A549 (cell line): ENCODE results near the gene RUNDC3A. TPM values are rescaled to one million over a fixed set of nuclear protein-coding genes. Genes with fewer than 3 reads are reported as not detected.
"Not testable (repeated sequence)": the region's sequence is repeated elsewhere in the genome, so short reads cannot be mapped to it uniquely, and the experiment has no call there.

Source experiments
- ATAC-seq, 2 experiments: fragments of 200-7000 bp in 1 of 2; fragments of >200 bp in 1 of 2; cut with Nextera tagmentation in 1 of 2; cut with Tn5 transposase in 1 of 2; 3 replicates each; pipeline versions ENCODE4 v1.8.0 to v1.9.1; 2018 to 2020; ENCODE audit warnings: mild to moderate bottlenecking in 1 of 2, moderate library complexity in 1 of 2
- CTCF ChIA-PET: fragments of 300-600 bp; sonication (Branson Sonifier 250); formaldehyde crosslinking; extraction: SDS; loops from one replicate; lab custom pipeline; 2021; ENCODE audit warnings: antibody characterized with exemption, inconsistent platforms; lab: Yijun Ruan, JAX
- POLR2A ChIA-PET: fragments of 350-600 bp; formaldehyde crosslinking; extraction: SDS; loops from one replicate; lab custom pipeline; 2021; ENCODE audit warnings: antibody characterized with exemption, inconsistent platforms; lab: Yijun Ruan, JAX
- DNase-seq, 2 experiments: peaks; one replicate each; pipeline versions ENCODE4 v3.0.0 to v3.0.0-alpha.2; 2011 to 2016; ENCODE audit warnings: low read depth in 1 of 2, low spot score in 1 of 2
- FAIRE-seq: peaks from 2 replicates; lab custom pipeline; 2011; peaks lifted over from hg19 to GRCh38; lab: Jason Lieb, UNC
- H3K27ac ChIP-seq, 2 experiments: fragments of >200 bp; sonication (Bioruptor Twin); formaldehyde crosslinking; 3 replicates each; pipeline ENCODE4 v1.5.1; 2016 to 2017
- H3K4me1 ChIP-seq: fragments of >200 bp; sonication (Bioruptor Twin); formaldehyde crosslinking; 3 replicates; pipeline ENCODE4 v1.6.1; 2016
- H3K4me2 ChIP-seq: fragments of >200 bp; sonication (Bioruptor Twin); formaldehyde crosslinking; 3 replicates; pipeline ENCODE4 v1.6.1; 2016
- H3K4me3 ChIP-seq: fragments of >200 bp; sonication (Bioruptor Twin); formaldehyde crosslinking; 3 replicates; pipeline ENCODE4 v1.5.1; 2016
- H3K9me3 ChIP-seq: fragments of >200 bp; sonication (Bioruptor Twin); formaldehyde crosslinking; 3 replicates; pipeline ENCODE4 v1.6.1; 2016
- BHLHE40 ChIP-seq: IDR thresholded peaks from 2 replicates; pipeline ENCODE4 v1.6.1; 2012; ENCODE audit warnings: low read depth, low read length, inconsistent platforms
- CHD2 ChIP-seq: fragments of 150-350 bp; IDR thresholded peaks from 2 replicates; pipeline ENCODE4 v1.6.1; 2014; ENCODE audit warnings: low read length; ENCODE audit not compliant: partially characterized antibody
- CTCF ChIP-seq: fragments of >200 bp; sonication (Bioruptor Twin); formaldehyde crosslinking; IDR thresholded peaks from 3 replicates; pipeline ENCODE4 v1.5.1; 2016
- GATA3 ChIP-seq: IDR thresholded peaks from 2 replicates; pipeline ENCODE4 v1.6.1; 2012; ENCODE audit warnings: borderline replicate concordance
- POLR2AphosphoS2 ChIP-seq: conservative IDR thresholded peaks from 2 replicates; pipeline ENCODE4 v1.6.1; 2012; ENCODE audit warnings: low read length, improper control_type of control experiment, inconsistent platforms
- RAD21 ChIP-seq, 2 experiments: fragments of >200 bp in 1 of 2; sonication (Bioruptor Twin) in 1 of 2; formaldehyde crosslinking in 1 of 2; IDR thresholded peaks in 1 of 2; conservative IDR thresholded peaks in 1 of 2; 2 replicates in 1 of 2; 3 replicates in 1 of 2; pipeline ENCODE4 v1.6.1; 2012 to 2018; ENCODE audit warnings: inconsistent platforms in 1 of 2
- REST ChIP-seq: fragments of 200-600 bp; sonication (generic); IDR thresholded peaks from 2 replicates; pipeline ENCODE4 v1.6.1; 2016; ENCODE audit warnings: antibody characterized with exemption, mild to moderate bottlenecking, moderate library complexity
- SMC3 ChIP-seq: fragments of >200 bp; sonication (Bioruptor Twin); formaldehyde crosslinking; IDR thresholded peaks from 3 replicates; pipeline ENCODE4 v1.6.1; 2018; ENCODE audit warnings: inconsistent platforms
- SREBF2 ChIP-seq: fragments of 450-650 bp; IDR thresholded peaks from 2 replicates; pipeline ENCODE4 v1.6.1; 2014; ENCODE audit warnings: mild to moderate bottlenecking, moderate library complexity
- ZFP36 ChIP-seq: fragments of 450-650 bp; IDR thresholded peaks from 2 replicates; pipeline ENCODE4 v1.6.1; 2014; ENCODE audit warnings: borderline replicate concordance; ENCODE audit not compliant: partially characterized antibody
- WGBS: methylation state at CpG from one replicate; pipeline ENCODE4 v1.1.6; 2017; ENCODE audit errors: missing lambda C conversion rate; 5-methylcytosine and 5-hydroxymethylcytosine counted together
- polyA plus RNA-seq, 4 experiments: library from polyadenylated mRNA; depleted of rRNA in 3 of 4; stranded (reverse); fragments of >200 nt; fragmentation: RNase III in 1 of 4; extraction: RNeasy Plus Mini Kit Qiagen cat#74134 plus additional on column Dnase treatment in 1 of 4; gene quantifications; 2 replicates in 3 of 4; 3 replicates in 1 of 4; pipeline ENCODE4 v1.2.3, GENCODE V29; 2011 to 2017

RUNDC3A gene
- polyA plus RNA-seq, 2 of the 4 experiments (the other 2 are of a cell fraction) = 0.45 to 0.48 TPM

- peak; percentile 45 to 59 for ATAC-seq
- ChIA-PET POLR2A (interaction anchor here (0.5 to 1.9 kb wide), 12 partner anchors 9 to 275 kb away, joined by 3 to 20 read pairs (median 4); partner anchors contain the start of genes ATXN7L3 and RUNDC3A), CTCF (interaction anchor here (0.6 to 17.9 kb wide), 25 partner anchors 12 to 250 kb away, joined by 3 to 327 read pairs (median 4); partner anchors contain the start of genes FAM171A2 and UBTF)
- Histone ChIP-seq H3K4me3 (peak overlapping the region; percentile 92), H3K4me1 (peaks cover 9% of the 10 kb centered on the region), H3K27ac (peak overlapping the region; percentile 81 to 85), H3K4me2 (peak overlapping the region; percentile 90), H3K9me3 (no peaks in the 10 kb centered on the region)
- TF ChIP-seq POLR2AphosphoS2 = no peak
- no peak for TF ChIP-seq ZFP36
- no peak for TF ChIP-seq BHLHE40
- no peak for TF ChIP-seq CHD2
- TF ChIP-seq SMC3 = peak; percentile 48
- TF ChIP-seq CTCF = peak; percentile 54
- TF ChIP-seq RAD21 (conservative IDR thresholded peaks at IDR 0.05 in 1 of 2, IDR thresholded peaks at IDR 0.05 in 1 of 2) = peak; percentile 46 to 69; a peak in 4 of 5 replicates
- no peak for TF ChIP-seq GATA3
- TF ChIP-seq REST = no peak
- no peak for FAIRE-seq
- peak; percentile 75 to 82 for DNase-seq
- 10% methylated on average over 21 of the region's 21 CpGs for WGBS
Observed at GRCh38 chr17:44345454-44346026, 37.1 kb downstream of the RUNDC3A start.

- no peaks in the 10 kb centered on the region for H3K9me3 ChIP-seq
- H3K4me3 ChIP-seq = peak overlapping the region; percentile 92
Observed at GRCh38 chr17:44346064-44346844, 37.9 kb downstream of the RUNDC3A start.

GRCh38 chr17:44347206-44348055 lies 39.0 kb downstream of the RUNDC3A start:
- not testable (repeated sequence) for FAIRE-seq, H3K4me2 ChIP-seq, ATAC-seq, H3K4me1 ChIP-seq, DNase-seq, H3K9me3 ChIP-seq, H3K4me3 ChIP-seq, H3K27ac ChIP-seq
- ChIA-PET POLR2A (interaction anchor here (0.6 kb wide), 1 partner anchor 277 kb away, joined by 3 read pairs; no protein-coding TSS in a partner anchor), CTCF (interaction anchor here (0.6 to 17.9 kb wide), 7 partner anchors 14 to 199 kb away, joined by 3 to 327 read pairs (median 4); partner anchors contain the start of gene FAM171A2)
- 74% methylated on average over 18 of the region's 18 CpGs for WGBS

More at GRCh38 chr17:44346064-44346844, 37.9 kb downstream of the RUNDC3A start:
- no peak for TF ChIP-seq SREBF2
- Histone ChIP-seq H3K4me2 (peak overlapping the region; percentile 90), H3K27ac (peak overlapping the region in 1 of 2 experiments; percentile 85; a peak in 3 of 6 replicates), H3K4me1 (peaks cover 9% of the 10 kb centered on the region)
- POLR2A ChIA-PET = interaction anchor here (0.5 to 1.9 kb wide), 8 partner anchors 8 to 276 kb away, joined by 3 to 20 read pairs (median 5); partner anchors contain the start of gene RUNDC3A
- 75% methylated on average over 13 of the region's 13 CpGs for WGBS
- FAIRE-seq = no peak
- CTCF ChIA-PET = interaction anchor here (1.1 to 17.9 kb wide), 19 partner anchors 11 to 185 kb away, joined by 3 to 327 read pairs (median 7); partner anchors contain the start of genes FAM171A2 and UBTF
- no peak for DNase-seq
- 0 out of 6 replicates have a peak, but pooled peaks of 1 of the 2 experiments have one; percentile 0 for ATAC-seq
